HEK293 (cell line): Measurements from ENCODE around the gene SBSN.

Experiments used
- CTCF ChIA-PET: fragments of 350-600 bp; formaldehyde crosslinking; extraction: SDS; loops from one replicate; lab custom pipeline; 2021; ENCODE audit warnings: antibody characterized with exemption; lab: Yijun Ruan, JAX
- POLR2A ChIA-PET: fragments of 300-600 bp; formaldehyde crosslinking; extraction: SDS; loops from one replicate; lab custom pipeline; 2020; ENCODE audit warnings: antibody characterized with exemption, inconsistent platforms; lab: Yijun Ruan, JAX
- H3K27ac ChIP-seq: fragments of 200-500 bp; sonication (Bioruptor generic); 2 replicates; pipeline ENCODE4 v1.5.1; 2014; ENCODE audit warnings: low read depth, low read length, control low read depth, inconsistent platforms; ENCODE audit errors: extremely low read depth
- H3K36me3 ChIP-seq, 2 experiments: fragments of 200-500 bp in 1 of 2; sonication (Bioruptor generic) in 1 of 2; 1 replicate in 1 of 2; 2 replicates in 1 of 2; pipeline ENCODE4 v1.5.1; 2014 to 2017; ENCODE audit warnings: inconsistent platforms in 2 of 2, low read length in 2 of 2; ENCODE audit not compliant: control insufficient read depth in 2 of 2, insufficient read depth in 1 of 2
- H3K4me1 ChIP-seq: fragments of 200-500 bp; sonication (Bioruptor generic); 2 replicates; pipeline ENCODE4 v1.5.1; 2014; ENCODE audit warnings: mild to moderate bottlenecking, low read length, inconsistent platforms; ENCODE audit not compliant: control insufficient read depth, insufficient read depth
- H3K4me3 ChIP-seq: 2 replicates; pipeline ENCODE4 v1.5.1; 2011; ENCODE audit warnings: low read depth, mild to moderate bottlenecking, control low read depth, low read length, moderate library complexity
- H3K9me3 ChIP-seq: fragments of 200-500 bp; sonication (Bioruptor generic); 2 replicates; pipeline ENCODE4 v1.5.1; 2014; ENCODE audit warnings: low read depth, low read length, inconsistent platforms; ENCODE audit not compliant: control insufficient read depth, insufficient read depth
- EGR2 ChIP-seq: fragments of 450-650 bp; formaldehyde crosslinking; IDR thresholded peaks from 2 replicates; pipeline ENCODE4 v1.5.1; 2016; ENCODE audit warnings: low read depth, missing biosample characterization, missing genetic modification characterization
- HOXD13 ChIP-seq: sonication (generic); formaldehyde crosslinking; IDR thresholded peaks from 2 replicates; pipeline ENCODE4 v1.8.0; 2022; ENCODE audit warnings: missing genetic modification reagents, borderline replicate concordance
- KLF1 ChIP-seq: fragments of 450-650 bp; formaldehyde crosslinking; IDR thresholded peaks from 2 replicates; pipeline ENCODE4 v1.5.1; 2016; ENCODE audit warnings: missing biosample characterization, missing genetic modification characterization
- SCRT2 ChIP-seq: fragments of 450-650 bp; formaldehyde crosslinking; IDR thresholded peaks from 2 replicates; pipeline ENCODE4 v1.5.1; 2016; ENCODE audit warnings: missing biosample characterization, missing genetic modification characterization
- SP2 ChIP-seq: fragments of 450-650 bp; formaldehyde crosslinking; IDR thresholded peaks from 2 replicates; pipeline ENCODE4 v1.5.1; 2016; ENCODE audit warnings: missing biosample characterization, missing genetic modification characterization
- ZBTB17 ChIP-seq: fragments of 450-650 bp; formaldehyde crosslinking; IDR thresholded peaks from 2 replicates; pipeline ENCODE4 v1.5.1; 2016; ENCODE audit warnings: missing biosample characterization, missing genetic modification characterization
- ZBTB20 ChIP-seq: fragments of 450-650 bp; formaldehyde crosslinking; IDR thresholded peaks from 2 replicates; pipeline ENCODE4 v1.5.1; 2016; ENCODE audit warnings: missing biosample characterization, missing genetic modification characterization
- ZBTB48 ChIP-seq: fragments of 450-650 bp; formaldehyde crosslinking; IDR thresholded peaks from 2 replicates; pipeline ENCODE4 v1.5.1; 2016; ENCODE audit warnings: missing biosample characterization, missing genetic modification characterization
- ZFHX2 ChIP-seq: fragments of 450-650 bp; formaldehyde crosslinking; conservative IDR thresholded peaks from 2 replicates; pipeline ENCODE4 v1.5.1; 2016; ENCODE audit warnings: missing biosample characterization, missing genetic modification characterization
- ZIC2 ChIP-seq: fragments of 450-650 bp; formaldehyde crosslinking; IDR thresholded peaks from 2 replicates; pipeline ENCODE4 v1.5.1; 2016; ENCODE audit warnings: missing biosample characterization, missing genetic modification characterization
- ZNF132 ChIP-seq: fragments of 450-650 bp; formaldehyde crosslinking; IDR thresholded peaks from 2 replicates; pipeline ENCODE4 v1.5.1; 2017; ENCODE audit warnings: missing biosample characterization, missing genetic modification characterization, borderline replicate concordance
- ZNF548 ChIP-seq: fragments of 450-650 bp; formaldehyde crosslinking; IDR thresholded peaks from 2 replicates; pipeline ENCODE4 v1.5.1; 2016; ENCODE audit warnings: missing biosample characterization, missing genetic modification characterization
- ZNF658 ChIP-seq: fragments of 450-650 bp; formaldehyde crosslinking; IDR thresholded peaks from 2 replicates; pipeline ENCODE4; 2016; ENCODE audit warnings: missing biosample characterization, missing genetic modification characterization
- ZNF830 ChIP-seq: fragments of 450-650 bp; IDR thresholded peaks from 2 replicates; pipeline ENCODE4 v1.5.0; 2018; ENCODE audit warnings: missing biosample characterization, missing genetic modification characterization, low read depth, mild to moderate bottlenecking, moderate library complexity
- TF ChIP-seq, protein P1 (sequence below): fragments of 450-650 bp; formaldehyde crosslinking; IDR thresholded peaks from 2 replicates; pipeline ENCODE4 v1.5.1; 2016; ENCODE audit warnings: missing biosample characterization, missing genetic modification characterization
- TF ChIP-seq, protein P2 (sequence below): fragments of 450-650 bp; formaldehyde crosslinking; IDR thresholded peaks from 2 replicates; pipeline ENCODE4 v1.5.1; 2016; ENCODE audit warnings: missing biosample characterization, missing genetic modification characterization
- TF ChIP-seq, protein P3 (sequence below): fragments of 450-650 bp; formaldehyde crosslinking; IDR thresholded peaks from 2 replicates; pipeline ENCODE4 v1.5.1; 2016; ENCODE audit warnings: missing biosample characterization, missing genetic modification characterization
- TF ChIP-seq, protein P4 (sequence below): fragments of 450-650 bp; formaldehyde crosslinking; IDR thresholded peaks from 2 replicates; pipeline ENCODE4 v1.5.1; 2016; ENCODE audit warnings: missing biosample characterization, missing genetic modification characterization

The SBSN gene

DNA sequence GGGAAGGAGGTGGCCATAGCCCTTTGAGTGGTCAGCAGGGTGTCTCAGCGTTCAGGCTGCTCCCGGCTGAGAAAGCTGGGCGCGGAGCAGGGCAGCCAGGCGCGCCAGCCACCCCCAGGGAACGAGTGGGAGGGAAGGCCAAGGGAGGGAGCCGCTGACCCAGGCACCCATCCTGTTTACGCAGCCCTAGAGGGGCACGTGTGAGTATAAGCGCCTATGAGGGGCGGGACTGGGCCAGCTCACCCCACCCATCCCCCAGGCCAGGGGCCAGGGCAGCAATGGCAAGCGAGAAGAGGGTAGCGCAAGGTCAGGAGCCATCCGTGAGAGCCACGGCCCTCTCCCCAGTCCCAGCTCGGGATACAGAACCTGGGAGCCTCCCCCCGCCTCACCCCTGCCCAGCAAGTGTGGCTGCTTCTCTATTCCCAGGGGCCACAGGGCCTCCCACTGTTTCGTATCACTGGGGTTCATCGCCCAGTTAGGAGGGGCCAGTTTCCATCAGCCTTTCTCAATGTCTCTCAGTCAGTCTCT, 13.8 kb downstream of the SBSN start:
- Histone ChIP-seq H3K36me3 (no peaks in the 10 kb centered on the region; a peak in 1 of 3 replicates), H3K4me1 (peaks cover 4% of the 10 kb centered on the region), H3K9me3 (no peaks in the 10 kb centered on the region), H3K27ac (no peak overlapping the region), H3K4me3 (no peak overlapping the region)
- ChIA-PET CTCF (interaction anchor here (0.7 to 2.4 kb wide), 8 partner anchors 8 to 875 kb away, joined by 3 to 10 read pairs (median 4); no protein-coding TSS in a partner anchor), POLR2A (no interaction called here)
- TF ChIP-seq ZNF658 (tag by site-specific recombination) (no peak), ZIC2 (peak; percentile 31; the same call in 1 of the 2 replicates), KLF1 (tag by site-specific recombination) (peak; percentile 65), ZBTB48 (tag by site-specific recombination) (peak; percentile 28; the same call in 1 of the 2 replicates), ZNF132 (tag by site-specific recombination) (no peak), ZFHX2 (tag by site-specific recombination) (peak; percentile 78), EGR2 (tag by site-specific recombination) (peak; percentile 89)
- TF ChIP-seq, protein P1, sequence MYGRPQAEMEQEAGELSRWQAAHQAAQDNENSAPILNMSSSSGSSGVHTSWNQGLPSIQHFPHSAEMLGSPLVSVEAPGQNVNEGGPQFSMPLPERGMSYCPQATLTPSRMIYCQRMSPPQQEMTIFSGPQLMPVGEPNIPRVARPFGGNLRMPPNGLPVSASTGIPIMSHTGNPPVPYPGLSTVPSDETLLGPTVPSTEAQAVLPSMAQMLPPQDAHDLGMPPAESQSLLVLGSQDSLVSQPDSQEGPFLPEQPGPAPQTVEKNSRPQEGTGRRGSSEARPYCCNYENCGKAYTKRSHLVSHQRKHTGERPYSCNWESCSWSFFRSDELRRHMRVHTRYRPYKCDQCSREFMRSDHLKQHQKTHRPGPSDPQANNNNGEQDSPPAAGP (tag by site-specific recombination): peak; percentile 65
- TF ChIP-seq, protein P2, sequence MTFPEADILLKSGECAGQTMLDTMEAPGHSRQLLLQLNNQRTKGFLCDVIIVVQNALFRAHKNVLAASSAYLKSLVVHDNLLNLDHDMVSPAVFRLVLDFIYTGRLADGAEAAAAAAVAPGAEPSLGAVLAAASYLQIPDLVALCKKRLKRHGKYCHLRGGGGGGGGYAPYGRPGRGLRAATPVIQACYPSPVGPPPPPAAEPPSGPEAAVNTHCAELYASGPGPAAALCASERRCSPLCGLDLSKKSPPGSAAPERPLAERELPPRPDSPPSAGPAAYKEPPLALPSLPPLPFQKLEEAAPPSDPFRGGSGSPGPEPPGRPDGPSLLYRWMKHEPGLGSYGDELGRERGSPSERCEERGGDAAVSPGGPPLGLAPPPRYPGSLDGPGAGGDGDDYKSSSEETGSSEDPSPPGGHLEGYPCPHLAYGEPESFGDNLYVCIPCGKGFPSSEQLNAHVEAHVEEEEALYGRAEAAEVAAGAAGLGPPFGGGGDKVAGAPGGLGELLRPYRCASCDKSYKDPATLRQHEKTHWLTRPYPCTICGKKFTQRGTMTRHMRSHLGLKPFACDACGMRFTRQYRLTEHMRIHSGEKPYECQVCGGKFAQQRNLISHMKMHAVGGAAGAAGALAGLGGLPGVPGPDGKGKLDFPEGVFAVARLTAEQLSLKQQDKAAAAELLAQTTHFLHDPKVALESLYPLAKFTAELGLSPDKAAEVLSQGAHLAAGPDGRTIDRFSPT (tag by site-specific recombination): 0 out of 2 replicates have a peak, but pooled peaks have one; percentile 13

DNA sequence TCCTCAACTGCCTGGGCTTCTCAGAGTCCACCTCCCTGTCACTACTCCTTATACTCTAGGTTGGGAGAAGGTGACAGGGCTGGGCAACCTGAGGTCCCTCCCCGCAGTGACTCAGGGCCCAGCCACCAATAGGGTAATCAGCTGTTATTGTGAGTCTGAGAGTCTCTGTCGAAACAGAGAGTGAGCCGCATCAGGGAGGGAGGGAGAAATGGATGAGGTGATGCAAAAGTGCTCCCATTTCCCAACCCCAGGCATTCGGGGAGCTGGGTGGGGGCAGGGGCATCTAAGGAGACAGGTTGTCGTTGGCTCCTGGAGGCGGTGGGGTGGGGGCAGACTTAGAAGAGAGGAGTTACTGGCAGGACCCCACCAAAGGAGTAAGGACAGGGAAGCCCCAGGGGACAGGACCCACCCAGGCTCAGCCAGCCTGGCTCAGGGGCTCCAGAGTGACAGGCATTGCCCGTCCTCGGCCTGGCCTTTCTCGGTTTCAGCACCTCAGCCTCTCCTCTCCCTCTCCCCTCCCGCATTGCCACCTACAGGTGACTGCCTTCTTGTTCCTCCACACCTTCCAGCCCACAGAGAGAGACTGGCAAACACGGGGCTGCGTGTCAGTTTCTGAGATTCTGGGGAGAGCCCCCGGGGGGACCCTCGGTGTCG, 14.4 kb downstream of the SBSN start, which contains the start of gene DMKN:
TSS of gene DMKN (minus strand) at position 22 of the 654 bp plus-strand sequence. CDS start 174 bp downstream, outside the sequence.
- CTCF ChIA-PET: interaction anchor here (1.1 to 2.4 kb wide), 4 partner anchors 19 to 874 kb away, joined by 3 to 10 read pairs (median 4); no protein-coding TSS in a partner anchor
- Histone ChIP-seq H3K4me1 (peaks cover 10% of the 10 kb centered on the region), H3K27ac (peak within 1 kb of the TSS; percentile 9; the same call in 1 of the 2 replicates), H3K4me3 (no peak within 1 kb of the TSS), H3K9me3 (no peaks in the 10 kb centered on the region), H3K36me3 (peaks cover 0 to 2% of the 10 kb centered on the region in 2 experiments; a peak in 1 of 3 replicates)
- POLR2A ChIA-PET: no interaction called here
- TF ChIP-seq ZNF830 (tag by site-specific recombination): no peak
- no peak for TF ChIP-seq HOXD13 (CRISPR knock-in tag)
- TF ChIP-seq, protein P3, sequence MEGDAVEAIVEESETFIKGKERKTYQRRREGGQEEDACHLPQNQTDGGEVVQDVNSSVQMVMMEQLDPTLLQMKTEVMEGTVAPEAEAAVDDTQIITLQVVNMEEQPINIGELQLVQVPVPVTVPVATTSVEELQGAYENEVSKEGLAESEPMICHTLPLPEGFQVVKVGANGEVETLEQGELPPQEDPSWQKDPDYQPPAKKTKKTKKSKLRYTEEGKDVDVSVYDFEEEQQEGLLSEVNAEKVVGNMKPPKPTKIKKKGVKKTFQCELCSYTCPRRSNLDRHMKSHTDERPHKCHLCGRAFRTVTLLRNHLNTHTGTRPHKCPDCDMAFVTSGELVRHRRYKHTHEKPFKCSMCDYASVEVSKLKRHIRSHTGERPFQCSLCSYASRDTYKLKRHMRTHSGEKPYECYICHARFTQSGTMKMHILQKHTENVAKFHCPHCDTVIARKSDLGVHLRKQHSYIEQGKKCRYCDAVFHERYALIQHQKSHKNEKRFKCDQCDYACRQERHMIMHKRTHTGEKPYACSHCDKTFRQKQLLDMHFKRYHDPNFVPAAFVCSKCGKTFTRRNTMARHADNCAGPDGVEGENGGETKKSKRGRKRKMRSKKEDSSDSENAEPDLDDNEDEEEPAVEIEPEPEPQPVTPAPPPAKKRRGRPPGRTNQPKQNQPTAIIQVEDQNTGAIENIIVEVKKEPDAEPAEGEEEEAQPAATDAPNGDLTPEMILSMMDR: peak; percentile 34; the same call in 1 of the 2 replicates
- TF ChIP-seq SP2 (tag by site-specific recombination): peak; percentile 46
- TF ChIP-seq, protein P4, sequence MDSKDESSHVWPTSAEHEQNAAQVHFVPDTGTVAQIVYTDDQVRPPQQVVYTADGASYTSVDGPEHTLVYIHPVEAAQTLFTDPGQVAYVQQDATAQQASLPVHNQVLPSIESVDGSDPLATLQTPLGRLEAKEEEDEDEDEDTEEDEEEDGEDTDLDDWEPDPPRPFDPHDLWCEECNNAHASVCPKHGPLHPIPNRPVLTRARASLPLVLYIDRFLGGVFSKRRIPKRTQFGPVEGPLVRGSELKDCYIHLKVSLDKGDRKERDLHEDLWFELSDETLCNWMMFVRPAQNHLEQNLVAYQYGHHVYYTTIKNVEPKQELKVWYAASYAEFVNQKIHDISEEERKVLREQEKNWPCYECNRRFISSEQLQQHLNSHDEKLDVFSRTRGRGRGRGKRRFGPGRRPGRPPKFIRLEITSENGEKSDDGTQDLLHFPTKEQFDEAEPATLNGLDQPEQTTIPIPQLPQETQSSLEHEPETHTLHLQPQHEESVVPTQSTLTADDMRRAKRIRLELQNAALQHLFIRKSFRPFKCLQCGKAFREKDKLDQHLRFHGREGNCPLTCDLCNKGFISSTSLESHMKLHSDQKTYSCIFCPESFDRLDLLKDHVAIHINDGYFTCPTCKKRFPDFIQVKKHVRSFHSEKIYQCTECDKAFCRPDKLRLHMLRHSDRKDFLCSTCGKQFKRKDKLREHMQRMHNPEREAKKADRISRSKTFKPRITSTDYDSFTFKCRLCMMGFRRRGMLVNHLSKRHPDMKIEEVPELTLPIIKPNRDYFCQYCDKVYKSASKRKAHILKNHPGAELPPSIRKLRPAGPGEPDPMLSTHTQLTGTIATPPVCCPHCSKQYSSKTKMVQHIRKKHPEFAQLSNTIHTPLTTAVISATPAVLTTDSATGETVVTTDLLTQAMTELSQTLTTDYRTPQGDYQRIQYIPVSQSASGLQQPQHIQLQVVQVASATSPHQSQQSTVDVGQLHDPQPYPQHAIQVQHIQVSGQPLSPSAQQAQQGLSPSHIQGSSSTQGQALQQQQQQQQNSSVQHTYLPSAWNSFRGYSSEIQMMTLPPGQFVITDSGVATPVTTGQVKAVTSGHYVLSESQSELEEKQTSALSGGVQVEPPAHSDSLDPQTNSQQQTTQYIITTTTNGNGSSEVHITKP (tag by site-specific recombination): no peak
- TF ChIP-seq, protein P1 (tag by site-specific recombination): peak; percentile 61; the same call in 1 of the 2 replicates
- peak; percentile 70 for TF ChIP-seq ZBTB17 (tag by site-specific recombination)
- no peak for TF ChIP-seq ZNF548
- 0 out of 2 replicates have a peak, but pooled peaks have one; percentile 1 for TF ChIP-seq ZBTB20 (tag by site-specific recombination)
- TF ChIP-seq, protein P2 (tag by site-specific recombination): no peak
- TF ChIP-seq SCRT2 (tag by site-specific recombination): peak; percentile 74; the same call in 1 of the 2 replicates
